ENCODE measurements around the gene PCNT. TPM values are rescaled to one million over a fixed set of nuclear protein-coding genes. Genes with fewer than 3 reads are reported as not detected.

Gene PCNT
- total and polyA plus RNA-seq, 9 of the 15 experiments (the other 6 are each of a cell fraction or from before 2014, with no cell fraction given) = 9.1 to 53.5 (median 31.3) TPM

DNA sequence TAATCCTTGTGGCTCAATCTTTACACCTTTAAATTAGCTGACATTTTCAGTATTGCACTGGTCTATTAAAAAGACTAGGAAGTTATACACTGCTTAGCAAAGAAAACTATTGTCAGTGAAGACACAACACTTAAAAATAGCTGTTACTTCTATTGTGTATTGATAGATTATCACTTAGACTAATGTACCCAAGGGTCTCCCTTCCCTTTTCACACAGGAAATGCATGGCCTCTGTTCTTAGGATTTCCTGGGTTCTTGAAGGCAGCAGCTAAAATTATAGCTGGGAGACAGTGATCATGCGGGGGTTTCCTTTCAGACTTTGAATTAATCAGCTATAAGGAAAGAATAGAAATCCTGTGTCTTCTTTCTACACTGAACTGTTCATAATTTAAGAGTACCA lies 147.6 kb downstream of the PCNT start:
- intact Hi-C loops (cut with micrococcal nuclease) = no loop called here
- H3K27me3 ChIP-seq (ENCODE audit: control insufficient read depth in 2 of 2, insufficient read depth in 2 of 2, low read length in 2 of 2) = no peaks in the 10 kb centered on the region
- no peak for ATAC-seq
- no peaks in the 10 kb centered on the region for H3K9me3 ChIP-seq (replicated peaks; ENCODE audit: control insufficient read depth, insufficient read depth, low read depth, low read length)
- no peak overlapping the region for H3K27ac ChIP-seq (ENCODE audit: extremely low read depth, low read depth, low read length)
- no peaks in the 10 kb centered on the region for H3K4me1 ChIP-seq (replicated peaks in 1 of 2; ENCODE audit: control insufficient read depth in 2 of 2, insufficient read depth in 2 of 2, low read length in 2 of 2)
- H3K9me1 ChIP-seq (ENCODE audit: control insufficient read depth, insufficient read depth, low read length) = no peaks in the 10 kb centered on the region
- TF ChIP-seq SOX6 (IDR thresholded peaks at IDR 0.05) = no peak
- no peak for TF ChIP-seq KDM1A (IDR thresholded peaks at IDR 0.05)
- TF ChIP-seq RFX5 (IDR thresholded peaks at IDR 0.05; ENCODE audit: low read depth, low read length) = no peak
- TF ChIP-seq, protein P1, sequence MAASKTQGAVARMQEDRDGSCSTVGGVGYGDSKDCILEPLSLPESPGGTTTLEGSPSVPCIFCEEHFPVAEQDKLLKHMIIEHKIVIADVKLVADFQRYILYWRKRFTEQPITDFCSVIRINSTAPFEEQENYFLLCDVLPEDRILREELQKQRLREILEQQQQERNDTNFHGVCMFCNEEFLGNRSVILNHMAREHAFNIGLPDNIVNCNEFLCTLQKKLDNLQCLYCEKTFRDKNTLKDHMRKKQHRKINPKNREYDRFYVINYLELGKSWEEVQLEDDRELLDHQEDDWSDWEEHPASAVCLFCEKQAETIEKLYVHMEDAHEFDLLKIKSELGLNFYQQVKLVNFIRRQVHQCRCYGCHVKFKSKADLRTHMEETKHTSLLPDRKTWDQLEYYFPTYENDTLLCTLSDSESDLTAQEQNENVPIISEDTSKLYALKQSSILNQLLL (CRISPR knock-in tag; IDR thresholded peaks at IDR 0.05; ENCODE audit: borderline replicate concordance) = no peak
- no peak for TF ChIP-seq TFAM (CRISPR knock-in tag; conservative IDR thresholded peaks at IDR 0.05)
- no peak for TF ChIP-seq ZBED1 (IDR thresholded peaks at IDR 0.05)
- TF ChIP-seq IRF2 (CRISPR knock-in tag; IDR thresholded peaks at IDR 0.05) = no peak
- no peak overlapping the region for H2AFZ ChIP-seq (ENCODE audit: low read depth, low read length)
- POLR2A ChIA-PET = interaction anchor here (0.9 to 6.3 kb wide), 9 partner anchors 10 to 137 kb away, joined by 3 to 47 read pairs (median 4); partner anchors contain the start of gene DIP2A
- H3K9ac ChIP-seq (ENCODE audit: insufficient read depth in 1 of 2, low read depth in 2 of 2, low read length in 2 of 2) = no peak overlapping the region
- in situ Hi-C loops (cut with MboI) = no loop called here
- DNase-seq (ENCODE audit: extremely low read depth in 1 of 4, low spot score in 3 of 4) = no peak
- H3K4me2 ChIP-seq (ENCODE audit: insufficient read depth, low read length) = no peak overlapping the region
- H3K4me3 ChIP-seq = no peak overlapping the region
- H3K79me2 ChIP-seq (ENCODE audit: control insufficient read depth, insufficient read depth, low read length) = no peaks in the 10 kb centered on the region
- WGBS (ENCODE audit: insufficient coverage, low coverage, missing lambda C conversion rate) = 80% methylated on average over 1 of the region's 1 CpG
- FAIRE-seq = peak; percentile 6
- no TSS peak for BruUV-seq (replicated peaks)
- CTCF ChIA-PET (ENCODE audit: low intra/inter-chr PET ratio) = no interaction called here
- peaks cover 13% of the 10 kb centered on the region; the same call in 2 of the 3 replicates for H3K36me3 ChIP-seq (ENCODE audit: control insufficient read depth, insufficient read depth, low read length)
- no peaks in the 10 kb centered on the region; the same call in 1 of the 2 replicates for H4K20me1 ChIP-seq (replicated peaks; ENCODE audit: control insufficient read depth, insufficient read depth, low read length)
